Daoy (cell line): Measurements from ENCODE around the gene GTF2A1L. TPM values are rescaled to one million over a fixed set of nuclear protein-coding genes. Genes with fewer than 3 reads are reported as not detected.
"Not testable (repeated sequence)": the region's sequence is repeated elsewhere in the genome, so short reads cannot be mapped to it uniquely, and the experiment has no call there.

Source experiments
- DNase-seq: peaks from one replicate; pipeline ENCODE4 v3.0.0-alpha.2; 2015; ENCODE audit warnings: low read depth
- total RNA-seq: library from RNA; depleted of rRNA; stranded (reverse); fragments of >200 nt; shearing (Covaris generic); gene quantifications from 2 replicates; pipeline ENCODE4 v1.2.3, GENCODE V29; 2014

The GTF2A1L gene
- total RNA-seq, 1 experiment from 2014 or later = not detected

GRCh38 chr2:48699348-48699930, 81.8 kb downstream of the GTF2A1L start:
- no peak for DNase-seq

- not testable (repeated sequence) for DNase-seq
Measured at GRCh38 chr2:48703621-48704020, 86.0 kb downstream of the GTF2A1L start.

- DNase-seq = no peak
Measured at GRCh38 chr2:48707466-48707865, 89.8 kb downstream of the GTF2A1L start.

- no peak for DNase-seq
Measured at GRCh38 chr2:48709096-48710034, 91.7 kb downstream of the GTF2A1L start.

GRCh38 chr2:48711343-48711742, 93.7 kb downstream of the GTF2A1L start:
- no peak for DNase-seq

GRCh38 chr2:48712151-48712550, 94.5 kb downstream of the GTF2A1L start:
- no peak for DNase-seq

- no peak for DNase-seq
Measured at GRCh38 chr2:48713647-48714046, 96.0 kb downstream of the GTF2A1L start.

GRCh38 chr2:48714245-48714644, 96.6 kb downstream of the GTF2A1L start:
- no peak for DNase-seq

- no peak for DNase-seq
Measured at GRCh38 chr2:48715042-48715899, 97.6 kb downstream of the GTF2A1L start.

GRCh38 chr2:48715956-48716355, 98.3 kb downstream of the GTF2A1L start:
- DNase-seq = no peak

- no peak for DNase-seq
Measured at GRCh38 chr2:48717846-48718245, 100.2 kb downstream of the GTF2A1L start.

- DNase-seq = no peak
Measured at GRCh38 chr2:48719480-48720177, 102.0 kb downstream of the GTF2A1L start.

- no peak for DNase-seq
Measured at GRCh38 chr2:48721158-48721557, 103.5 kb downstream of the GTF2A1L start.

GRCh38 chr2:48722391-48722790, 104.7 kb downstream of the GTF2A1L start:
- no peak for DNase-seq

GRCh38 chr2:48723129-48723528, 105.5 kb downstream of the GTF2A1L start:
- no peak for DNase-seq

GRCh38 chr2:48724278-48724677, 106.6 kb downstream of the GTF2A1L start:
- DNase-seq = no peak

- no peak for DNase-seq
Measured at GRCh38 chr2:48725696-48726494, 108.2 kb downstream of the GTF2A1L start.

GRCh38 chr2:48727560-48727959, 109.9 kb downstream of the GTF2A1L start:
- no peak for DNase-seq

GRCh38 chr2:48728295-48728694, 110.6 kb downstream of the GTF2A1L start:
- DNase-seq = no peak

- no peak for DNase-seq
Measured at GRCh38 chr2:48728840-48729239, 111.2 kb downstream of the GTF2A1L start.
